DND-41 (cell line): ENCODE measurements around the gene GCLC.

Experiments used
- EZH2 ChIP-seq: IDR thresholded peaks from 3 replicates; pipeline ENCODE4 v1.6.1; 2012; ENCODE audit warnings: borderline replicate concordance, low read depth, mild to moderate bottlenecking, moderate library complexity, low read length, inconsistent platforms; ENCODE audit not compliant: severe bottlenecking
- TF ChIP-seq, protein P1 (sequence below): IDR thresholded peaks from 2 replicates; pipeline ENCODE4 v1.5.1; 2012; ENCODE audit warnings: borderline replicate concordance, low read length, moderate library complexity, mild to moderate bottlenecking; ENCODE audit not compliant: poor library complexity, severe bottlenecking; ENCODE audit errors: extremely low read depth

DNA sequence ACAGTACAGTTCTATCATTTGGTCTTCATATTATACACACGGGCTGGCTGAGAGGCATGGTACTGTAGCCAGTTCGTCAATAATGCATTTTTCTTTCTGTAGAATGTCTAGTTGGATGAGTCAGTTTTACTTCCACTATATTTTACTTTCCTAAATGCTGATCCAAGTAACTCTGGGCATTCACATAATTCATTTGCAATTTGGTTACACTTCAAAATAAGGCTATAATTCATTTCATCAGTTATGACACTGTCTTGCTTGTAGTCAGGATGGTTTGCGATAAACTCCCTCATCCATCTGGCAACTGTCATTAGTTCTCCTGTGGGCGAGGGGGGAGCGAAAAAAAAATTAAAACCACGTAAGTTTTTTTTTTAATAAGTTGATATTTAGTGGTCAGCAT is 46.3 kb downstream of the GCLC start:
- TF ChIP-seq, protein P1, sequence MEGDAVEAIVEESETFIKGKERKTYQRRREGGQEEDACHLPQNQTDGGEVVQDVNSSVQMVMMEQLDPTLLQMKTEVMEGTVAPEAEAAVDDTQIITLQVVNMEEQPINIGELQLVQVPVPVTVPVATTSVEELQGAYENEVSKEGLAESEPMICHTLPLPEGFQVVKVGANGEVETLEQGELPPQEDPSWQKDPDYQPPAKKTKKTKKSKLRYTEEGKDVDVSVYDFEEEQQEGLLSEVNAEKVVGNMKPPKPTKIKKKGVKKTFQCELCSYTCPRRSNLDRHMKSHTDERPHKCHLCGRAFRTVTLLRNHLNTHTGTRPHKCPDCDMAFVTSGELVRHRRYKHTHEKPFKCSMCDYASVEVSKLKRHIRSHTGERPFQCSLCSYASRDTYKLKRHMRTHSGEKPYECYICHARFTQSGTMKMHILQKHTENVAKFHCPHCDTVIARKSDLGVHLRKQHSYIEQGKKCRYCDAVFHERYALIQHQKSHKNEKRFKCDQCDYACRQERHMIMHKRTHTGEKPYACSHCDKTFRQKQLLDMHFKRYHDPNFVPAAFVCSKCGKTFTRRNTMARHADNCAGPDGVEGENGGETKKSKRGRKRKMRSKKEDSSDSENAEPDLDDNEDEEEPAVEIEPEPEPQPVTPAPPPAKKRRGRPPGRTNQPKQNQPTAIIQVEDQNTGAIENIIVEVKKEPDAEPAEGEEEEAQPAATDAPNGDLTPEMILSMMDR = no peak
- no peak for TF ChIP-seq EZH2
